ENCODE results near the gene GIMAP4.
"Not testable (repeated sequence)": the region's sequence is repeated elsewhere in the genome, so short reads cannot be mapped to it uniquely, and the experiment has no call there.

Gene GIMAP4

GRCh38 chr7:150567169-150567568 is at the start of gene GIMAP4:
Gene GIMAP4 (plus strand): TSS chr7:150567390. CDS start chr7:150569902, 2,512 bp downstream.
- in situ Hi-C loops (cut with MboI; ENCODE audit: low sequenced_read_pairs, unreplicated experiment), result no loop called here
- no peak for DNase-seq (ENCODE audit: low spot score)
- TF ChIP-seq, protein P1, sequence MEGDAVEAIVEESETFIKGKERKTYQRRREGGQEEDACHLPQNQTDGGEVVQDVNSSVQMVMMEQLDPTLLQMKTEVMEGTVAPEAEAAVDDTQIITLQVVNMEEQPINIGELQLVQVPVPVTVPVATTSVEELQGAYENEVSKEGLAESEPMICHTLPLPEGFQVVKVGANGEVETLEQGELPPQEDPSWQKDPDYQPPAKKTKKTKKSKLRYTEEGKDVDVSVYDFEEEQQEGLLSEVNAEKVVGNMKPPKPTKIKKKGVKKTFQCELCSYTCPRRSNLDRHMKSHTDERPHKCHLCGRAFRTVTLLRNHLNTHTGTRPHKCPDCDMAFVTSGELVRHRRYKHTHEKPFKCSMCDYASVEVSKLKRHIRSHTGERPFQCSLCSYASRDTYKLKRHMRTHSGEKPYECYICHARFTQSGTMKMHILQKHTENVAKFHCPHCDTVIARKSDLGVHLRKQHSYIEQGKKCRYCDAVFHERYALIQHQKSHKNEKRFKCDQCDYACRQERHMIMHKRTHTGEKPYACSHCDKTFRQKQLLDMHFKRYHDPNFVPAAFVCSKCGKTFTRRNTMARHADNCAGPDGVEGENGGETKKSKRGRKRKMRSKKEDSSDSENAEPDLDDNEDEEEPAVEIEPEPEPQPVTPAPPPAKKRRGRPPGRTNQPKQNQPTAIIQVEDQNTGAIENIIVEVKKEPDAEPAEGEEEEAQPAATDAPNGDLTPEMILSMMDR (IDR thresholded peaks at IDR 0.05; ENCODE audit: borderline replicate concordance, control extremely low read depth, extremely low read depth, insufficient read depth, missing control alignments), result no peak

DNA sequence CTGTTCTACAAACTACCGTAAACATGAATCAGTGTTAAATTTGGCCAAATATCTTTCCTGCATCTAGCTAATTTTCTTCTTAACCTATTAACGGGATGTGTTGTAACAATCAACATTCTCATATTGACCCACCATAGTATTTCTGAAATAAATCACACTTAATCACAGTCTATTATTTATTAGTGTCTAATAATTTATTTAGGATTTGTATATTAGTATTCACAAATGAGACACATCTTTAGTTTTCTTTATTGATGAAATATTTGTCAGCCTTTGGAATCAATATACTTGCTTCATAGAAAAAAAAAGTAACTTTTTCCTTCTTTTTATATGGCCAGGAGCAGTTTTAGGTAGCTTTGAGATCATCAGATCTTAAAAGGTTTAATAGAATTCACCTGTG is 47.9 kb upstream of the GIMAP4 start:
- in situ Hi-C loops (cut with MboI; ENCODE audit: low sequenced_read_pairs, unreplicated experiment), result no loop called here
- DNase-seq (ENCODE audit: low spot score), result no peak
- TF ChIP-seq, protein P1 (IDR thresholded peaks at IDR 0.05; ENCODE audit: borderline replicate concordance, control extremely low read depth, extremely low read depth, insufficient read depth, missing control alignments), result no peak

- TF ChIP-seq, protein P1 (IDR thresholded peaks at IDR 0.05; ENCODE audit: borderline replicate concordance, control extremely low read depth, extremely low read depth, insufficient read depth, missing control alignments), result no peak
- in situ Hi-C loops (cut with MboI; ENCODE audit: low sequenced_read_pairs, unreplicated experiment), result no loop called here
- no peak for DNase-seq (ENCODE audit: low spot score)
These were observed 47.0 kb upstream of the GIMAP4 start for GRCh38 chr7:150520145-150520544.

DNA sequence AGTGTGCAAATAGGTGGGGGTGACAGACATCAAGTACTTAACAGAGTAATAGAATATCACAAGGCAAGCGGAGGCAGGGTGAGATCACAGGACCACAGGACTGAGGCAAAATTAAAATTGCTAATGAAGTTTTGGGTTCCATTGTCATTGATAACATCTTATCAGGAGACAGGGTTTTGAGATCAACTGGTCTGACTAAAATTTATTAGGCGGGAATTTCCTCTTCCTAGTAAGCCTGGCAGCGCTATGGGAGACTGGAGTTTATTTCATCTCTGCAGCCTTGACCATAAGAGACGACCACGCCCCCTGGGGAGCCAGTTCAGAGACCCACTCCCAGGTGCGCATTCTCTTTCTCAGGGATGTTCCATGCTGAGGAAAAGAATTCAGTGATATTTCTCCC is 44.3 kb upstream of the GIMAP4 start:
- in situ Hi-C loops (cut with MboI; ENCODE audit: low sequenced_read_pairs, unreplicated experiment); DNase-seq (ENCODE audit: low spot score): not testable (repeated sequence)

GRCh38 chr7:150524018-150524417 is 43.2 kb upstream of the GIMAP4 start:
- in situ Hi-C loops (cut with MboI; ENCODE audit: low sequenced_read_pairs, unreplicated experiment), result no loop called here
- TF ChIP-seq, protein P1 (IDR thresholded peaks at IDR 0.05; ENCODE audit: borderline replicate concordance, control extremely low read depth, extremely low read depth, insufficient read depth, missing control alignments), result no peak
- no peak for DNase-seq (ENCODE audit: low spot score)

- in situ Hi-C loops (cut with MboI; ENCODE audit: low sequenced_read_pairs, unreplicated experiment), result no loop called here
- TF ChIP-seq, protein P1 (IDR thresholded peaks at IDR 0.05; ENCODE audit: borderline replicate concordance, control extremely low read depth, extremely low read depth, insufficient read depth, missing control alignments), result no peak
- DNase-seq (ENCODE audit: low spot score), result no peak
These were observed 35.5 kb upstream of the GIMAP4 start for GRCh38 chr7:150531704-150532103.

- no peak for DNase-seq (ENCODE audit: low spot score)
- TF ChIP-seq, protein P1 (IDR thresholded peaks at IDR 0.05; ENCODE audit: borderline replicate concordance, control extremely low read depth, extremely low read depth, insufficient read depth, missing control alignments), result no peak
- in situ Hi-C loops (cut with MboI; ENCODE audit: low sequenced_read_pairs, unreplicated experiment), result no loop called here
These were observed 28.9 kb upstream of the GIMAP4 start for GRCh38 chr7:150538259-150538658.

All from GM13976 (cell line).